Esophagus squamous epithelium (tissue), 5 donors: ENCODE data around the gene CSPG4. TPM values are rescaled to one million over a fixed set of nuclear protein-coding genes. Genes with fewer than 3 reads are reported as not detected.
"Not testable (repeated sequence)": the region's sequence is repeated elsewhere in the genome, so short reads cannot be mapped to it uniquely, and the experiment has no call there.

ENCODE experiments used
- DNase-seq: peaks from one replicate; lab custom pipeline; 2025; lab: John Stamatoyannopoulos, UW
- H3K27ac ChIP-seq, 4 donors: fragments of 200-600 bp; sonication (generic); one replicate each; pipeline ENCODE4 v1.5.1; 2016 to 2019; ENCODE audit warnings: mild to moderate bottlenecking in 1 of 4
- H3K27me3 ChIP-seq, 4 donors: fragments of 200-600 bp; sonication (generic); 1 replicate in 3 of 4; 2 replicates in 1 of 4; pipeline versions ENCODE4 v1.5.1 to v1.6.0; 2017 to 2021; ENCODE audit warnings: antibody characterized with exemption in 1 of 4
- H3K36me3 ChIP-seq, 3 donors: fragments of 200-600 bp; sonication (generic); one replicate each; pipeline ENCODE4 v1.5.1; 2016 to 2019
- H3K4me1 ChIP-seq, 3 donors: fragments of 200-600 bp; sonication (generic); one replicate each; pipeline ENCODE4 v1.5.1; 2017 to 2019
- H3K4me3 ChIP-seq, 4 donors: fragments of 200-600 bp; sonication (generic); 1 replicate in 3 of 4; 2 replicates in 1 of 4; pipeline ENCODE4 v1.5.1; 2016 to 2019; ENCODE audit warnings: mild to moderate bottlenecking in 2 of 4, moderate library complexity in 1 of 4
- H3K9me3 ChIP-seq, 3 donors: fragments of 200-600 bp; sonication (generic); one replicate each; pipeline ENCODE4 v1.5.1; 2016 to 2019
- POLR2A ChIP-seq, 4 donors: fragments of 450-650 bp; IDR thresholded peaks; one replicate each; pipeline ENCODE4 v1.6.1; 2017; ENCODE audit warnings: antibody characterized with exemption in 4 of 4, mild to moderate bottlenecking in 4 of 4, moderate library complexity in 3 of 4
- WGBS, 2 donors: methylation state at CpG; one replicate each; pipeline ENCODE4 v1.1.5; 2018; 5-methylcytosine and 5-hydroxymethylcytosine counted together
- intact Hi-C: fragments of 100-400 bp; cut with DNase I; formaldehyde crosslinking; loops from one replicate; pipeline ENCODE4 v1.15.0; 2022
- total RNA-seq, 4 donors: library from RNA; depleted of rRNA; stranded (reverse); fragments of >200 nt; gene quantifications; one replicate each; pipeline ENCODE4 v1.1.0, GENCODE V29; 2016
- TF ChIP-seq, protein P1 (sequence below), 6 experiments: fragments of 450-650 bp in 4 of 6; fragments of 200-600 bp in 2 of 6; sonication (generic) in 2 of 6; IDR thresholded peaks; one replicate each; pipeline ENCODE4 v1.5.1; 2016 to 2019; ENCODE audit warnings: antibody characterized with exemption in 6 of 6, mild to moderate bottlenecking in 4 of 6, moderate library complexity in 4 of 6
- donor health status: DM: yes; HTN: yes; CAD: no.

CSPG4 gene
- total RNA-seq, 4 donors from 2014 or later = 2.9 to 13.4 (median 4.2) TPM

- intact Hi-C loops = no loop called here
- WGBS, 2 donors = 75 to 83% methylated on average over 12 of the region's 12 CpGs
- Histone ChIP-seq H3K4me1 (peaks cover 24 to 62% (median 38%) of the 10 kb centered on the region in 3 donors), H3K9me3 (no peaks in the 10 kb centered on the region), H3K27me3 (no peaks in the 10 kb centered on the region), H3K36me3 (no peaks in the 10 kb centered on the region), H3K4me3 (no peak overlapping the region), H3K27ac (peak overlapping the region in 1 of 4 donors; percentile 9)
- TF ChIP-seq, protein P1, sequence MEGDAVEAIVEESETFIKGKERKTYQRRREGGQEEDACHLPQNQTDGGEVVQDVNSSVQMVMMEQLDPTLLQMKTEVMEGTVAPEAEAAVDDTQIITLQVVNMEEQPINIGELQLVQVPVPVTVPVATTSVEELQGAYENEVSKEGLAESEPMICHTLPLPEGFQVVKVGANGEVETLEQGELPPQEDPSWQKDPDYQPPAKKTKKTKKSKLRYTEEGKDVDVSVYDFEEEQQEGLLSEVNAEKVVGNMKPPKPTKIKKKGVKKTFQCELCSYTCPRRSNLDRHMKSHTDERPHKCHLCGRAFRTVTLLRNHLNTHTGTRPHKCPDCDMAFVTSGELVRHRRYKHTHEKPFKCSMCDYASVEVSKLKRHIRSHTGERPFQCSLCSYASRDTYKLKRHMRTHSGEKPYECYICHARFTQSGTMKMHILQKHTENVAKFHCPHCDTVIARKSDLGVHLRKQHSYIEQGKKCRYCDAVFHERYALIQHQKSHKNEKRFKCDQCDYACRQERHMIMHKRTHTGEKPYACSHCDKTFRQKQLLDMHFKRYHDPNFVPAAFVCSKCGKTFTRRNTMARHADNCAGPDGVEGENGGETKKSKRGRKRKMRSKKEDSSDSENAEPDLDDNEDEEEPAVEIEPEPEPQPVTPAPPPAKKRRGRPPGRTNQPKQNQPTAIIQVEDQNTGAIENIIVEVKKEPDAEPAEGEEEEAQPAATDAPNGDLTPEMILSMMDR (IDR thresholded peaks at IDR 0.05) = no peak
- TF ChIP-seq POLR2A (IDR thresholded peaks at IDR 0.05) = no peak
- DNase-seq = no peak
Measured at GRCh38 chr15:75721480-75721922, 8.9 kb upstream of the CSPG4 start.

GRCh38 chr15:75720787-75721479 is 8.3 kb upstream of the CSPG4 start:
- DNase-seq = no peak
- no peak for TF ChIP-seq POLR2A (IDR thresholded peaks at IDR 0.05)
- TF ChIP-seq, protein P1 (IDR thresholded peaks at IDR 0.05) = peak in 5 of 6 experiments; percentile 26 to 68 (median 46)
- Histone ChIP-seq H3K27me3 (no peaks in the 10 kb centered on the region), H3K4me1 (peaks cover 24 to 63% (median 38%) of the 10 kb centered on the region in 3 donors), H3K9me3 (no peaks in the 10 kb centered on the region), H3K4me3 (no peak overlapping the region), H3K27ac (peak overlapping the region in 2 of 4 donors; percentile 9 to 22), H3K36me3 (no peaks in the 10 kb centered on the region)
- intact Hi-C loops = no loop called here
- 8 to 10% methylated on average over 7 to 9 of the region's 10 CpGs for WGBS, 2 donors

GRCh38 chr15:75720297-75720696 is 7.6 kb upstream of the CSPG4 start:
- no peak overlapping the region for H3K4me3 ChIP-seq
- peaks cover 24 to 67% (median 38%) of the 10 kb centered on the region in 3 donors for H3K4me1 ChIP-seq
- TF ChIP-seq, protein P1 (IDR thresholded peaks at IDR 0.05) = no peak
- TF ChIP-seq POLR2A (IDR thresholded peaks at IDR 0.05) = no peak
- DNase-seq = no peak
- peak overlapping the region in 1 of 4 donors; percentile 22 for H3K27ac ChIP-seq
- H3K9me3 ChIP-seq = no peaks in the 10 kb centered on the region
- WGBS, 2 donors = 27 to 50% methylated on average over 2 to 7 of the region's 7 CpGs
- H3K27me3 ChIP-seq = no peaks in the 10 kb centered on the region
- intact Hi-C loops = no loop called here
- H3K36me3 ChIP-seq = no peaks in the 10 kb centered on the region

GRCh38 chr15:75718328-75718727 is 5.7 kb upstream of the CSPG4 start:
- no peak for DNase-seq
- H3K4me3 ChIP-seq = no peak overlapping the region
- H3K27ac ChIP-seq = peak overlapping the region in 3 of 4 donors; percentile 38 to 72 (median 50)
- H3K36me3 ChIP-seq = no peaks in the 10 kb centered on the region
- TF ChIP-seq, protein P1 (IDR thresholded peaks at IDR 0.05) = no peak
- no peak for TF ChIP-seq POLR2A (IDR thresholded peaks at IDR 0.05)
- no peaks in the 10 kb centered on the region for H3K9me3 ChIP-seq
- peaks cover 0 to 7% (median 0%) of the 10 kb centered on the region in 4 donors for H3K27me3 ChIP-seq
- intact Hi-C loops = no loop called here
- 9 to 22% methylated on average over 2 to 3 of the region's 3 CpGs for WGBS, 2 donors
- peaks cover 18 to 64% (median 31%) of the 10 kb centered on the region in 3 donors for H3K4me1 ChIP-seq

- DNase-seq, H3K4me3 ChIP-seq, H3K36me3 ChIP-seq, intact Hi-C loops, H3K9me3 ChIP-seq: not testable (repeated sequence)
- H3K27me3 ChIP-seq = peaks cover 0 to 20% (median 0%) of the 10 kb centered on the region in 4 donors
- H3K27ac ChIP-seq = peak overlapping the region in 2 of 4 donors; percentile 39 to 69
- H3K4me1 ChIP-seq = peaks cover 20 to 67% (median 37%) of the 10 kb centered on the region in 3 donors
- WGBS, 2 donors = 74 to 84% methylated on average over 4 of the region's 6 CpGs
Measured at GRCh38 chr15:75717001-75717400, 4.4 kb upstream of the CSPG4 start.

DNA sequence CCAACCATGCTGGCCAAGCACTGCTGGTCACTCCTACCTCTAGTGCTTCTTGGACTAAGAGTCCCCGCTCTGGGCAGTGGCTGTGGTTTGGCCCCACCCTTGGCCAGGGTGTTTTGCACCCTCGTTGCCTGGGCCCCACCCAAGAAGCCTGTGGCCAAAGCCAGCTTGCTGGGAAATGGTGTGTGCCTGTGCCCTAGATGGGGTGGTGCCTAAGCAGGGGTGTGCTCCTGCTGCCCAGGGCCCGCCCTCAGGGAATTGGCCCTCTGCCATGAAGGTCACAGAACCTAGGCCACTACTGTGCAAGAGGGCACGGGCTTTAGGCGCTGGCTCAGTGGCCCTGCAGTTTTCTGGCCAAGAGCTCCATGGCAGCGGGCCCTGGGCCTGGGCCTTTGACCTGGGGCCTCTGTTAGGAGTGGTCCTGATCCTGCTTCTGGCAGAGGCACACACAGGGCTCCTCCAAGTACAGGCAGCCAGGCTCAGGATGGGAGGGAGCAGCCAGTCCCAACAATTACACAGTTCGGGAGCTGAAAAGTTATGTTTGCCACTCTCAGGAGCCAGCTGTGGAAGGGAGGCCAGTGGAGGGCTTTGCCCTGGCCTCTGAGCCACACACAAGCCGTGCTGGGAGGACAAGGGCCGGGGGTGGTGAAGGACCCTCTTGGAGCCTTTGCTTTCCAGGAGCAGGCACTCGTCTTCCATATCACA is 3.8 kb upstream of the CSPG4 start:
- H3K27ac ChIP-seq = peak overlapping the region in 2 of 4 donors; percentile 39 to 69
- H3K9me3 ChIP-seq, intact Hi-C loops, H3K4me3 ChIP-seq, H3K36me3 ChIP-seq, DNase-seq: not testable (repeated sequence)
- WGBS, 2 donors = no CpG with 5 or more reads among the region's 10 CpGs
- peaks cover 20 to 62% (median 35%) of the 10 kb centered on the region in 3 donors for H3K4me1 ChIP-seq
- peaks cover 0 to 23% (median 0%) of the 10 kb centered on the region in 4 donors for H3K27me3 ChIP-seq

DNA sequence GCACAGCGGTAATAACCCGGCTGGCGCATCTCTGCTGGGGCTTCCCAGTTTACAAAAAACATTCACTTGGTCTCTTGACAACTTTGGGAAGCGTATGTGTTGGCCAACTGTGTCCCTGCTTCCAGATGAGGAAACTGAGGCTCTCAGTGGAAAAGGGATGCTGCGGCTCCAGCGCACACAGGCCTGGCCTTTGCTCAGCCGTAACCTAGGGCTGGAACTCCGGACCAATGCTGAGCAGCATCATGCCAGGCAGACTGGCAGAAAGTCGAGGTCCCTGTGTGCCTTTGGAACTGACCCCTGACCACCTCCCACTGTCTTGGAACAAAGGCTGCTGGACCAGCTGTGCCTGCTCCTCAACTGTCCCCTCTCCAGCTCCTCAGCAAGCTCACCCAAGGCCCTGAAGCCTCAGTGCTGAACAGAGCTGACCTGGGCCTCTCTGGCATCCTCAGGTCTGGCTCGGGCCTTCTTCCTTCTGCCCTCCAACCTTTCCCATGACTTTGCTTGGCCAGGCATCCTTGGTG is 2.7 kb upstream of the CSPG4 start:
- peaks cover 14 to 52% (median 24%) of the 10 kb centered on the region in 3 donors for H3K4me1 ChIP-seq
- WGBS, 2 donors = 88% methylated on average over 1 to 4 of the region's 10 CpGs
- H3K4me3 ChIP-seq, H3K36me3 ChIP-seq, H3K9me3 ChIP-seq, DNase-seq, intact Hi-C loops: not testable (repeated sequence)
- H3K27me3 ChIP-seq = peaks cover 0 to 24% (median 0%) of the 10 kb centered on the region in 4 donors
- H3K27ac ChIP-seq = peak overlapping the region in 3 of 4 donors; percentile 20 to 58 (median 42)
